HL-60/S4 (cell line): Measurements from ENCODE around the gene IL4R.
"Not testable (repeated sequence)": the region's sequence is repeated elsewhere in the genome, so short reads cannot be mapped to it uniquely, and the experiment has no call there.

ENCODE experiments used
- in situ Hi-C: fragments of 300-500 bp; cut with MboI; formaldehyde crosslinking; loops from 2 replicates; pipeline ENCODE4 v1.14.3; 2022; ENCODE audit warnings: low sequenced_read_pairs

Gene IL4R

GRCh38 chr16:27374804-27375425 is 61.1 kb downstream of the IL4R start:
- in situ Hi-C loops = no loop called here

DNA sequence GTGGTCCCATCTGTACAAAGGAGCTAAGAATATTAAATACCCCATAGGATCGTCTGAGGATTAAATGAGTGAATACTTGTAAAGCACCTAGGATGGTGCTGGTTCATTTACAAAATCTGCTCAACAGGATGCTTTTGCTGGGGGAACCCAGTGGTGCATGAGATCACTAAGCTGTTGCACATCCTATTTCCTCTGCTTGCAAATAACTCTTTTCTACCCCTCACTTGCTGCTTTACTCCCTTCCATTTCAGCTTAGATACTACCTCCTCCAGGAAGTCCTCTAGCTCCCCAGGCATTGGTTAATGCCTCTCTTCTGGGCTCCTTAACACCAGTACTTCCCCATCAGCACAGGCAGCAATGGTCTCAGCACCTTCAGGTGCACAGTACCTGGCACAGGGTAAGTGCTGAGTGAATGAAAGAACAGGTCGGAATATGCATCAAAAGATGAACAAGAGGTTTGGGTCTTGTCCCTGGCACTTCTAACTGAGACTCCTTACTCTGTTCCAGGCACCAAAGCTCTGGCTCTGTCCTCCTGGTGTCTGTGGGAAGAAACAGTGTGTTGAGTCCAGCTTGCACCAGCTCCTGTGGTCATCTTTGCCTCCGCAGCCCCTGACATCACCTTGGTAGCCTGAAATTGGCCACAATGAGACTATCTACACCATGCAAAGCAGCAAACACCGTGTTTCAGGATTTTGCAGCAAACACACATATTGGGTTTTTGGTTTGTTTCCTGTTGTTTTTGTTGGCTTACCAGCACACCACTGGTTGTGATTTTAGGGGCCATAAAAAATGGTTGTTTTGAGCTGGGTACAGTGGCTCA is 64.1 kb downstream of the IL4R start:
- in situ Hi-C loops = no loop called here

- in situ Hi-C loops = no loop called here
Observed at GRCh38 chr16:27378871-27379481, 65.2 kb downstream of the IL4R start.

DNA sequence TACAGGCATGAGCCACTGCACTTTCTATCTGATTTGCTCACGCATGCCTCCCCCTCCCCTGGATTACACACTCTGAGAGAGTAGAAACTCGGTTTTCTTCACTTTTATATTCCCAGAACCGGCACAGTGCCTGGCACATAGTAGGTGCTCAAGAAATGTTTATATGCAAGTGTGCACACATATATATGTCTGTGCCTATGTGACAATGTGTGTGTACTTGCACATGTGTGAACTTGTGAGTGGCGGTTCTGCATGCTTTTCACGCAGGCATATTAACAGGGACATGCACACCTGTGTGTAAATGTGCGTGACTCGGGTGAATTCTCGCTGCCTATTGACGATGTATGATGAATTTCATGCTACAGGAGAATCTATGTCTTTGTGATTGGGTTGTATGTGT is 66.1 kb downstream of the IL4R start:
- in situ Hi-C loops = no loop called here

DNA sequence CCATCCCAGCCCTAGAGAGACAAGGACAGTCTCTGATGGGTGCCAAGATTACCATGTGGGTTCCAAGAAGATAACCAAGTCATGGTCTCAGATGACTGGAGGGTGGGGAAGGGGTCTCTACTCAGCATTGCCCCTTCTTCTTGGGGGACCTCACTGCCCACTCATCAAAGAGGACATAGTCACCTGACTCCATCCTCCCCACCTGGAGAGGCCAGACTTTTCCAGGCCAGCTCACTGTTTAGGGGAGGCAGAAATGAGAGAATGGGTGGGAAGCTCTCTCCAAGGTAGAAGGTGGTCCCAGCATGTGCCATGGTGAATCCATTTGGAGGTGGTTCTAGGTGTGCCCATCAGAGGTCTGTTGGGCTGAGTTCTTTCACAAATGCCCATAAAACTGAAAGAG is 67.5 kb downstream of the IL4R start:
- in situ Hi-C loops = no loop called here

- in situ Hi-C loops = no loop called here
Observed at GRCh38 chr16:27381974-27382855, 68.4 kb downstream of the IL4R start.

- in situ Hi-C loops = no loop called here
Observed at GRCh38 chr16:27383556-27384243, 69.9 kb downstream of the IL4R start.

GRCh38 chr16:27384425-27384824 is 70.7 kb downstream of the IL4R start:
- in situ Hi-C loops = no loop called here

- in situ Hi-C loops = no loop called here
Observed at GRCh38 chr16:27385398-27385797, 71.6 kb downstream of the IL4R start.

DNA sequence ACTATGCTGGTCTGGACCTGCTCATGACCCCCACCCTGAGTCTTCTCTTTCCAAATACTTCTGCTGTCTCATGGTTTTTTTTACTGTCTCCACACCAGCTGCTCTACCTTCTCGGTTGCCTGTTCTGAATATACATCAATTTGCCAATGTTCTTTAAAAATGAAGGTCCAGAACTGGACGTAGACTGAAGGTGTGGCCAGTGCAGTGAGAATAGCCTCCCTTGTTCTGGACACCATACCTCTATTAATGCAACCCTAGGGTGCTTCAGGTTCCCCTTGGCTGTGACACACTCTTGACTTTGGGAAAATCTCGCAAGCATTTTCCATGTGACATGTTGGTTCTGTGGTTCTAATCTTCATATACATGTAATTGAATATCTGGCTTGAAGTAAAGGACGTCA is 72.9 kb downstream of the IL4R start:
- in situ Hi-C loops = no loop called here

DNA sequence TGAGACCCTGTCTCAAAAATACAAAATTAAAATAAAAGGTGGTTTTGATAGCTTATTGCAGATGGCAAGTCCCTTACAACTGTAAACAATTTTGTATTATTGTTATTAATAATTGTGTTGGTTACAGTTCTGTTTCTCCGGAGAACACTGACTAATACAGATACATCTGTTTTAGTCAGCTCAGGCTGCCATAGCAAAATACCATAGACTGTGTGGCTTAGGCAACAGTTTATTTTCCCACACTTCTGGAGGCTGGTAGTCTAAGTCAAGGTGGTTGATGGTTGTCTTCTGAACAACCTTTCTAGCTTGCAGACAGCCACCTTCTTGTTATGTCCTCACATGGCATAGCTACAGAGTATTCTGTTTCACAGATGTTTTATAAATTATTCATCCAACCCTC is 74.0 kb downstream of the IL4R start:
- in situ Hi-C loops = no loop called here

- in situ Hi-C loops = no loop called here
Observed at GRCh38 chr16:27389272-27389961, 75.6 kb downstream of the IL4R start.

- in situ Hi-C loops = no loop called here
Observed at GRCh38 chr16:27390151-27390550, 76.4 kb downstream of the IL4R start.

- in situ Hi-C loops = no loop called here
Observed at GRCh38 chr16:27392671-27393070, 78.9 kb downstream of the IL4R start.

DNA sequence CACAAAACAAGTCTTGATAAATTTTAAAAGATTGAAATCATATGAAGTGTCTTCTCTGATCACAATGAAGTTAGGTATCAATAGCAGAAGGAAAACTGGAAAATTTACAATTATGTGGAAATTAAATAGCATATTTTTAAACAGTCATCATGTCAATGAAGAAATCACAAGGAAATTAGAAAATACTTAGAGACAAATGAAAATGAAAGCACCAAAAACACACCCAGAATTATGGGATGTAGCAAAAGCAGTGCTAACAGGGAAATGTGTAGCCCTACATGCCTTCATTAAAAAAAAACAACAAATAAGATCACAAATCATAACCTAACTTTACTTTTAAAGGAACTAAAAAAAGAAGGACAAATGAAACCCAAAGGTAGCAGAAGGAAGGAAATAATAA is 80.7 kb downstream of the IL4R start:
- in situ Hi-C loops = no loop called here

DNA sequence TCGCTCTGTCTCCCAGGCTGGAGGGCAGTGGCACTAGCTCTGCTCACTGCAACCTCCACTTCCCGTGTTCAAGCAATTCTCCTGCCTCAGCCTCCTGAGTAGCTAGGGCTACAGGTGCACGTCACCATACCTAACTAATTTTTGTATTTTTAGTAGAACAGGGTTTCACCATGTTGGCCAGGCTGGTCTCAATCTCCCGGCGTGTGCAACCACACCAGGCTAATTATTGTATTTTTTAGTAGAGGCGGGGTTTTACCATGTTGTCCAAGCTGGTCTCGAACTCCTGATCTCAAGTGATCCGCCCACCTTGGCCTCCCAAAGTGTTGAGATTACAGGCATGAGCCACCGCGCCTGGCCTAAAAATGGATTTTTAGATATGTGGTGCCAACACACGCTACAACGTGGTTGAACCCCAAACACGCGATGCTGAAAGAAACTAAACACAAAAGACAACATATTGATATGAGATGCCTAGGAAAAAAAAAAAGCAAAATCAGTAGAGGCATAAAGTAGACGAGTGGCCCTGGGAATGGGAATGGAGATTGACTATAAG is 84.6 kb downstream of the IL4R start:
- in situ Hi-C loops = not testable (repeated sequence)

DNA sequence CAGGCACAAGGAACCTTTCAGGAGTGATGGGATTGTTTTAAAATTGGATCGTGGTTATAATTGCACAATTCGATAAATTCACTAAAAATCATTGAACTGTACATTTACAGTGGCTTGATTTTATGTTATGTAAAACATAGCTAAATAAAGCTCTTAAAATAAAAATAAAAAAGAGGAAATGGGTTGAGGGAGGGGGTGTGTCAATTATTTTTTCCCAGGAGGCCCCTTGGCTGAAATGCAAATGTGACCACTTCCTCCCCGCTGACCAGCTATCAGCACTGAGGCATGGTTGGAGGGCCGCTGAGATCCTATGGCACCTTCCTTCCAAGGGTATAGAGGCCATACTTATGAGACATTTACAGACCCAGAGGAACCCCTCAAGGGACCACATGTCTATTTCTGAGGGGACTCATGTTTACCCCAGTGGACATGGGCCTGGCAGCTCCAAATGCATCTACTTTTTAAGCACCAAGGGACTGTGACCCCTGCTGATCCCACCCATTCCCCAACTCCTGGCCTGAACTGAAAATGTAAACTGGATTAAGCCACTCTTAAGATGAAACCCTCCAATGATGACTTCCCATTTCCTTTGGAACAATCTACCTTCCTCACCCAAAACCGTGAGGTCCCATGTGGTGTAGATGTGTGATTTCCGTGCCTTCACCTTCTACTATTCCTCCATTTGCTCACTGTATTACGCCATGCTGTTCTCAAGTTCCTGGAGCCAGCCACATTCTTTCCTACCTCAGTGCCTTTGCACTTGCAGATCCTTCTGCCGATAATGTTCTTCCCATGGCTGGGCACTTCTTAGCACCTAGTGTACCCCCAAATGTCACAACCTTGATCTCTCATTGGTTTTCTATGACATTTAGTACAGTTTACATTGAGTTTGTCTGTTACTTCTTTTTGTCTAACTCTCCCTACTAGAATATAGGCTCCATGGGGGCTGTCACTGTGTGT is 85.4 kb downstream of the IL4R start:
- in situ Hi-C loops = no loop called here

DNA sequence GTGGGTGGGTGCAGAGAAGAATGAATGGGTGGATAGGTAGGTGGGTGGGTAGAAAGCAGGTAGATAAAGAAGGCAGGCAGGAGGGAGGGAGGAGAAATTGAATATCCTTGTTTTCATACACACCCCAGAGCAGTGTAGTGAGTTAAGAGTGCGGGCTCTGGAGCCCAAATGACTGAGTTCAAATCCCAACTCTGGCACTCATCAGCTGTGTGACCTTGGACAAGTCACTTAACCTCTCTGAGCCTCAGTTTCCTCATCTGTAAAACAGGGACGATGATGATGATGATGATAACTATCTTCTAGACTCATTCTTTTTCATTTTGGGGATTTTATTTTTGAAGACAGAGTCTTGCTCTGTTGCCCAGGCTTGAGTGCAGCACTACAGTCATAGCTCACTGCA is 86.2 kb downstream of the IL4R start:
- in situ Hi-C loops = no loop called here
